ENCODE results near the gene GCG.

Gene GCG

GRCh38 chr2:162113088-162113775 lies 38.8 kb downstream of the GCG start:
- CTCF ChIA-PET: no interaction called here
- DNase-seq (ENCODE audit: extremely low spot score): no peak
- POLR2A ChIA-PET: no interaction called here
- TF ChIP-seq ARNT (IDR thresholded peaks at IDR 0.05) (no peak), CTBP1 (IDR thresholded peaks at IDR 0.05; ENCODE audit: borderline replicate concordance) (no peak), FOXK2 (IDR thresholded peaks at IDR 0.05) (no peak), BHLHE40 (IDR thresholded peaks at IDR 0.05; ENCODE audit: borderline replicate concordance) (no peak), ZNF384 (IDR thresholded peaks at IDR 0.05) (no peak), SUZ12 (IDR thresholded peaks at IDR 0.05) (no peak), L3MBTL2 (conservative IDR thresholded peaks at IDR 0.05) (no peak), SP1 (IDR thresholded peaks at IDR 0.05) (no peak), TARDBP (IDR thresholded peaks at IDR 0.05) (no peak), PKNOX1 (IDR thresholded peaks at IDR 0.05) (no peak), HDGF (IDR thresholded peaks at IDR 0.05; ENCODE audit: borderline replicate concordance) (no peak)

- ChIA-PET CTCF (no interaction called here), POLR2A (no interaction called here)
- TF ChIP-seq LEF1 (IDR thresholded peaks at IDR 0.05; ENCODE audit: borderline replicate concordance) (no peak), BHLHE40 (IDR thresholded peaks at IDR 0.05; ENCODE audit: borderline replicate concordance) (no peak), SUZ12 (IDR thresholded peaks at IDR 0.05) (no peak), PKNOX1 (IDR thresholded peaks at IDR 0.05) (no peak), TARDBP (IDR thresholded peaks at IDR 0.05) (no peak), FOXM1 (IDR thresholded peaks at IDR 0.05; ENCODE audit: borderline replicate concordance) (no peak), ZNF384 (IDR thresholded peaks at IDR 0.05) (no peak), FOXA1 (IDR thresholded peaks at IDR 0.05) (no peak), HDGF (IDR thresholded peaks at IDR 0.05; ENCODE audit: borderline replicate concordance) (no peak), ARNT (IDR thresholded peaks at IDR 0.05) (no peak), FOXK2 (IDR thresholded peaks at IDR 0.05) (no peak), L3MBTL2 (conservative IDR thresholded peaks at IDR 0.05) (no peak), CTBP1 (IDR thresholded peaks at IDR 0.05; ENCODE audit: borderline replicate concordance) (no peak)
- DNase-seq (ENCODE audit: extremely low spot score): no peak
Observed at GRCh38 chr2:162111958-162112850, 39.8 kb downstream of the GCG start.

- ChIA-PET POLR2A (no interaction called here), CTCF (no interaction called here)
- DNase-seq (ENCODE audit: extremely low spot score): no peak
- TF ChIP-seq ZNF384 (IDR thresholded peaks at IDR 0.05) (no peak), SUZ12 (IDR thresholded peaks at IDR 0.05) (no peak), ARNT (IDR thresholded peaks at IDR 0.05) (no peak), NFRKB (IDR thresholded peaks at IDR 0.05) (no peak), HDGF (IDR thresholded peaks at IDR 0.05; ENCODE audit: borderline replicate concordance) (no peak), CTBP1 (IDR thresholded peaks at IDR 0.05; ENCODE audit: borderline replicate concordance) (no peak), PKNOX1 (IDR thresholded peaks at IDR 0.05) (no peak), FOXK2 (IDR thresholded peaks at IDR 0.05) (no peak), FOXA1 (IDR thresholded peaks at IDR 0.05) (no peak), BHLHE40 (IDR thresholded peaks at IDR 0.05; ENCODE audit: borderline replicate concordance) (no peak), L3MBTL2 (conservative IDR thresholded peaks at IDR 0.05) (no peak), LEF1 (IDR thresholded peaks at IDR 0.05; ENCODE audit: borderline replicate concordance) (no peak)
Observed at GRCh38 chr2:162107361-162107901, 44.6 kb downstream of the GCG start.

GRCh38 chr2:162106746-162107145 lies 45.3 kb downstream of the GCG start:
- POLR2A ChIA-PET: no interaction called here
- TF ChIP-seq ARNT (IDR thresholded peaks at IDR 0.05): no peak
- TF ChIP-seq ZNF384 (IDR thresholded peaks at IDR 0.05): no peak
- TF ChIP-seq FOXM1 (IDR thresholded peaks at IDR 0.05; ENCODE audit: borderline replicate concordance): no peak
- no peak for TF ChIP-seq LEF1 (IDR thresholded peaks at IDR 0.05; ENCODE audit: borderline replicate concordance)
- no peak for TF ChIP-seq L3MBTL2 (conservative IDR thresholded peaks at IDR 0.05)
- no peak for TF ChIP-seq SUZ12 (IDR thresholded peaks at IDR 0.05)
- no peak for TF ChIP-seq TARDBP (IDR thresholded peaks at IDR 0.05)
- no peak for TF ChIP-seq FOXK2 (IDR thresholded peaks at IDR 0.05)
- TF ChIP-seq PKNOX1 (IDR thresholded peaks at IDR 0.05): no peak
- TF ChIP-seq BHLHE40 (IDR thresholded peaks at IDR 0.05; ENCODE audit: borderline replicate concordance): no peak
- no peak for TF ChIP-seq CTBP1 (IDR thresholded peaks at IDR 0.05; ENCODE audit: borderline replicate concordance)
- no peak for TF ChIP-seq NFRKB (IDR thresholded peaks at IDR 0.05)
- TF ChIP-seq FOXA1 (IDR thresholded peaks at IDR 0.05): no peak
- TF ChIP-seq SP1 (IDR thresholded peaks at IDR 0.05): no peak
- TF ChIP-seq HDGF (IDR thresholded peaks at IDR 0.05; ENCODE audit: borderline replicate concordance): no peak
- no peak for TF ChIP-seq ELF4 (IDR thresholded peaks at IDR 0.05)
- CTCF ChIA-PET: no interaction called here
- DNase-seq (ENCODE audit: extremely low spot score): no peak

GRCh38 chr2:162106146-162106551 lies 45.9 kb downstream of the GCG start:
- TF ChIP-seq SP1 (IDR thresholded peaks at IDR 0.05): no peak
- TF ChIP-seq NFRKB (IDR thresholded peaks at IDR 0.05): no peak
- no peak for TF ChIP-seq ELF4 (IDR thresholded peaks at IDR 0.05)
- TF ChIP-seq TARDBP (IDR thresholded peaks at IDR 0.05): no peak
- TF ChIP-seq FOXK2 (IDR thresholded peaks at IDR 0.05): no peak
- TF ChIP-seq SUZ12 (IDR thresholded peaks at IDR 0.05): no peak
- TF ChIP-seq HDGF (IDR thresholded peaks at IDR 0.05; ENCODE audit: borderline replicate concordance): no peak
- TF ChIP-seq CTBP1 (IDR thresholded peaks at IDR 0.05; ENCODE audit: borderline replicate concordance): no peak
- no peak for TF ChIP-seq FOXA1 (IDR thresholded peaks at IDR 0.05)
- no peak for TF ChIP-seq ZNF384 (IDR thresholded peaks at IDR 0.05)
- TF ChIP-seq BHLHE40 (IDR thresholded peaks at IDR 0.05; ENCODE audit: borderline replicate concordance): no peak
- no peak for TF ChIP-seq FOXM1 (IDR thresholded peaks at IDR 0.05; ENCODE audit: borderline replicate concordance)
- no peak for DNase-seq (ENCODE audit: extremely low spot score)
- ChIA-PET POLR2A (no interaction called here), CTCF (no interaction called here)

Data from HEK293T (cell line).